ENCODE data around the gene RHOV.

DNA sequence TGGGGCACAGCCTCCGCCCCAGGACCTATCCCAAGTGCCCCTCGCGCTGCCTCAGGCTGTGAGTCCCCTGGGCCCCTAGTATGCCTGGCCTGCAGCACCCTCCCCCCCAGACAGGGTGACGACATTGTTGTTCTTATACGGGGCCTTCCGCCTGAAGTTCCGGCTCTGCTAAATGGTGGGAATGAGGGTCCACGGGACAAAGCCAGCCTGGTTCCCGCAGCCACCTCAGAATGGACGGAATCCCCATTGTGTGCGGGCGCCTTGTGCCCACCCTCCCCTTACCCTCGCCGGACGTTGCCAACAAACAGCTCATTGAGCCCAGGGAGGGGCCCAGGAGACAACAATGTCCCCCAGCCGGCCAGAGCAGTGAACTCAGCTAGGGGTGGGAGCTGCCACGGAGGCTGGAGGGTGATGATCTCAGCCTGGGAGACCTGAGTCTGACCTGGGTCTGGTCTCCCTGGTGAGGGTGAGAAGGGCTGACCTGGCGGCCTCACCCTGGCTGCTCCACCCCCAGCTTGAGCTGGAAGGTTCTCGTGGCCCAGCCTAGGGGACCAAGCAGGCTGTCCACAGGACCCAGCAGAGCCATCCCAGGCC, 44.9 kb upstream of the RHOV start:
- TF ChIP-seq, protein P1, sequence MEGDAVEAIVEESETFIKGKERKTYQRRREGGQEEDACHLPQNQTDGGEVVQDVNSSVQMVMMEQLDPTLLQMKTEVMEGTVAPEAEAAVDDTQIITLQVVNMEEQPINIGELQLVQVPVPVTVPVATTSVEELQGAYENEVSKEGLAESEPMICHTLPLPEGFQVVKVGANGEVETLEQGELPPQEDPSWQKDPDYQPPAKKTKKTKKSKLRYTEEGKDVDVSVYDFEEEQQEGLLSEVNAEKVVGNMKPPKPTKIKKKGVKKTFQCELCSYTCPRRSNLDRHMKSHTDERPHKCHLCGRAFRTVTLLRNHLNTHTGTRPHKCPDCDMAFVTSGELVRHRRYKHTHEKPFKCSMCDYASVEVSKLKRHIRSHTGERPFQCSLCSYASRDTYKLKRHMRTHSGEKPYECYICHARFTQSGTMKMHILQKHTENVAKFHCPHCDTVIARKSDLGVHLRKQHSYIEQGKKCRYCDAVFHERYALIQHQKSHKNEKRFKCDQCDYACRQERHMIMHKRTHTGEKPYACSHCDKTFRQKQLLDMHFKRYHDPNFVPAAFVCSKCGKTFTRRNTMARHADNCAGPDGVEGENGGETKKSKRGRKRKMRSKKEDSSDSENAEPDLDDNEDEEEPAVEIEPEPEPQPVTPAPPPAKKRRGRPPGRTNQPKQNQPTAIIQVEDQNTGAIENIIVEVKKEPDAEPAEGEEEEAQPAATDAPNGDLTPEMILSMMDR (conservative IDR thresholded peaks at IDR 0.05 in 1 of 2, IDR thresholded peaks at IDR 0.05 in 1 of 2; ENCODE audit: low read depth in 1 of 2, low read length in 2 of 2), result no peak
- no peak for TF ChIP-seq EZH2 (IDR thresholded peaks at IDR 0.05; ENCODE audit: low read length, missing control alignments)

All from fibroblast of lung (primary cell).